ENCODE measurements around the gene APLP1.
A peak's percentile ranks its signal among the peaks of the same experiment; 100 is the strongest.
"Not testable (repeated sequence)": the region's sequence is repeated elsewhere in the genome, so short reads cannot be mapped to it uniquely, and the experiment has no call there.

APLP1 gene

GRCh38 chr19:35868172-35868822 is at the start of gene APLP1:
Gene APLP1 (plus strand): TSS chr19:35868574. CDS start chr19:35868637, 63 bp downstream.
- peak in 2 of 4 experiments; percentile 21 to 57 for DNase-seq

- no peak for DNase-seq
Measured at GRCh38 chr19:35822579-35822978, 45.8 kb upstream of the APLP1 start.

GRCh38 chr19:35824150-35824549 is 44.2 kb upstream of the APLP1 start:
- DNase-seq, result no peak

- peak in 1 of 4 experiments; percentile 37 for DNase-seq
Measured at GRCh38 chr19:35828692-35829301, 39.6 kb upstream of the APLP1 start.

GRCh38 chr19:35830986-35831385 is 37.4 kb upstream of the APLP1 start:
- DNase-seq, result no peak

- DNase-seq, result no peak
Measured at GRCh38 chr19:35832054-35832453, 36.3 kb upstream of the APLP1 start.

GRCh38 chr19:35833972-35834371 is 34.4 kb upstream of the APLP1 start:
- DNase-seq, result no peak

GRCh38 chr19:35836096-35836495 is 32.3 kb upstream of the APLP1 start:
- not testable (repeated sequence) for DNase-seq

- DNase-seq, result no peak
Measured at GRCh38 chr19:35841961-35842595, 26.3 kb upstream of the APLP1 start.

GRCh38 chr19:35842666-35843272 is 25.6 kb upstream of the APLP1 start:
- DNase-seq, result no peak

GRCh38 chr19:35843676-35844481 is 24.5 kb upstream of the APLP1 start:
- no peak for DNase-seq

- no peak for DNase-seq
Measured at GRCh38 chr19:35844482-35845214, 23.7 kb upstream of the APLP1 start.

GRCh38 chr19:35845215-35846037 is 22.9 kb upstream of the APLP1 start:
- DNase-seq, result no peak

- no peak for DNase-seq
Measured at GRCh38 chr19:35846038-35846668, 22.2 kb upstream of the APLP1 start.

- no peak for DNase-seq
Measured at GRCh38 chr19:35847911-35848310, 20.5 kb upstream of the APLP1 start.

GRCh38 chr19:35848486-35848885 is 19.9 kb upstream of the APLP1 start:
- no peak for DNase-seq

- DNase-seq, result no peak
Measured at GRCh38 chr19:35848919-35849505, 19.4 kb upstream of the APLP1 start.

- no peak for DNase-seq
Measured at GRCh38 chr19:35851213-35852028, 17.0 kb upstream of the APLP1 start.

GRCh38 chr19:35852029-35852780 is 16.2 kb upstream of the APLP1 start, which contains the start of gene NPHS1:
Gene NPHS1 (minus strand): TSS chr19:35852504. CDS start chr19:35851837, 667 bp downstream.
- DNase-seq, result no peak
